ENCODE results near the gene SLC17A6. TPM values are rescaled to one million over a fixed set of nuclear protein-coding genes. Genes with fewer than 3 reads are reported as not detected.

SLC17A6 gene
- total RNA-seq (not detected), polyA plus RNA-seq (not detected)
- long read RNA-seq, donor 1 = 0 reads
- long read RNA-seq, donor 2 = 0 reads
- long read RNA-seq, donor 3 = 0 reads

GRCh38 chr11:22337596-22338485 is at the start of gene SLC17A6:
Gene SLC17A6 (plus strand): TSS chr11:22338381. CDS start chr11:22338534, 153 bp downstream.
- H3K9me3 ChIP-seq = no peaks in the 10 kb centered on the region
- ATAC-seq = peak in 1 of 4 donors; percentile 42
- DNase-seq = no peak

GRCh38 chr11:22302368-22302767 is 35.8 kb upstream of the SLC17A6 start:
- no peak for DNase-seq
- no peak overlapping the region for H3K4me3 ChIP-seq
- no peak for TF ChIP-seq CTCF (IDR thresholded peaks at IDR 0.05)
- TF ChIP-seq POLR2A (IDR thresholded peaks at IDR 0.05) = no peak
- H3K36me3 ChIP-seq = no peaks in the 10 kb centered on the region
- H3K27ac ChIP-seq = no peak overlapping the region
- no peaks in the 10 kb centered on the region for H3K9me3 ChIP-seq
- H3K4me1 ChIP-seq = no peaks in the 10 kb centered on the region
- ATAC-seq = no peak
- intact Hi-C loops (cut with DNase I) = loop anchor here in 9 of 10 donors (5.0 to 10.0 kb wide), 5 partner anchors 130 to 1658 kb away; no protein-coding TSS in a partner anchor
- H3K27me3 ChIP-seq = peaks cover 0 to 10% (median 0%) of the 10 kb centered on the region in 9 donors

More at GRCh38 chr11:22337596-22338485, at the start of gene SLC17A6:
- WGBS, 4 donors = 2 to 4% (median 3%) methylated on average over 28 of the region's 28 CpGs
- TF ChIP-seq POLR2A (IDR thresholded peaks at IDR 0.05) (no peak), CTCF (IDR thresholded peaks at IDR 0.05) (no peak)
- Histone ChIP-seq H3K27ac (no peak within 1 kb of the TSS), H3K4me1 (peaks cover 0 to 11% (median 0%) of the 10 kb centered on the region in 12 donors), H3K36me3 (no peaks in the 10 kb centered on the region), H3K27me3 (peaks cover 15 to 66% (median 57%) of the 10 kb centered on the region in 9 donors), H3K4me3 (no peak within 1 kb of the TSS)
- intact Hi-C loops (cut with DNase I) = loop anchor here in 6 of 10 donors (5.0 to 10.0 kb wide), 4 partner anchors 197 to 449 kb away; no protein-coding TSS in a partner anchor

- ATAC-seq = no peak
These were observed 33.7 kb upstream of the SLC17A6 start for GRCh38 chr11:22304337-22304961.

More at GRCh38 chr11:22304337-22304961, 33.7 kb upstream of the SLC17A6 start:
- Histone ChIP-seq H3K27me3 (peaks cover 0 to 11% (median 0%) of the 10 kb centered on the region in 9 donors), H3K4me3 (no peak overlapping the region), H3K27ac (no peak overlapping the region), H3K9me3 (no peaks in the 10 kb centered on the region), H3K4me1 (no peaks in the 10 kb centered on the region), H3K36me3 (no peaks in the 10 kb centered on the region)
- DNase-seq = no peak
- WGBS, 4 donors = 39 to 48% (median 43%) methylated on average over 5 of the region's 5 CpGs
- TF ChIP-seq POLR2A (IDR thresholded peaks at IDR 0.05) (no peak), CTCF (IDR thresholded peaks at IDR 0.05) (peak; percentile 56 to 81 (median 68))
- intact Hi-C loops (cut with DNase I) = loop anchor here in 9 of 10 donors (2.0 to 10.0 kb wide), 6 partner anchors 132 to 1660 kb away; no protein-coding TSS in a partner anchor
